PFSK-1 (cell line): ENCODE measurements around the gene RO60.

Experiments
- FOXP2 ChIP-seq: optimal IDR thresholded peaks from 2 replicates; pipeline ENCODE3; 2011; ENCODE audit warnings: borderline replicate concordance, control low read depth, inconsistent platforms; ENCODE audit not compliant: insufficient read depth; ENCODE audit errors: extremely low read length, extremely low read depth
- POLR2AphosphoS5 ChIP-seq: IDR thresholded peaks from 2 replicates; pipeline ENCODE4 v1.6.1; 2012; ENCODE audit warnings: low read depth, mild to moderate bottlenecking, control low read depth, low read length, moderate library complexity
- REST ChIP-seq, 2 experiments: IDR thresholded peaks; 2 replicates each; pipeline versions ENCODE4 v1.6.1 to v1.8.0; 2011 to 2012; ENCODE audit warnings: low read depth in 2 of 2, low read length in 2 of 2, control low read depth in 1 of 2, inconsistent platforms in 1 of 2, mild to moderate bottlenecking in 1 of 2, moderate library complexity in 1 of 2; ENCODE audit not compliant: insufficient read depth in 1 of 2
- SIN3A ChIP-seq: IDR thresholded peaks from 2 replicates; pipeline ENCODE4 v1.6.1; 2012; ENCODE audit warnings: mild to moderate bottlenecking, low read length, moderate library complexity, borderline replicate concordance; ENCODE audit not compliant: insufficient read depth
- TAF1 ChIP-seq: IDR thresholded peaks from 2 replicates; pipeline ENCODE4 v1.6.1; 2012; ENCODE audit warnings: low read length, control low read depth, borderline replicate concordance; ENCODE audit not compliant: insufficient read depth

Gene RO60

GRCh38 chr1:193103759-193104501, 44.5 kb downstream of the RO60 start:
- TF ChIP-seq TAF1 (no peak), FOXP2 (no peak)

DNA sequence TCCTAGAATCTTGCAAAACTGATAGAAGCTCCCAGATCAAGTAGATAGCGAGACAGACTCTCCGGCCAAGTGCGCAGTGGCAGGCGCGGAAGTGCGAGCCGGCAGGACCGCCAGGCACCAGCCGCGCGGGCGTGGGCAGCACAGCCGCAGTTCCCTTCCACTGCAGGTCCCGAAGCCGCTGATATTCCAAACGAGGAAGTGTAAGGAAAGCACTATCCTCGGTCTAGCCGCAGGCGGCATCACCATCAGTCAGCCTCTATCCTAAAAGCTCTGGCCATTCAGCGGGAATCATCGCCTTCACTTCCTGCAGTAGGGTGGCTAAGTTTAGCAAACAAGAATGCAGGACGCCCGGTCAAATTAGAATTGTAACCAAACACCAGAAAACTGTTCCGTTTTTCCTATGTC, 45.1 kb downstream of the RO60 start:
- no peak for TF ChIP-seq REST (IDR thresholded peaks at IDR 0.05; ENCODE audit: insufficient read depth in 1 of 2, low read depth in 2 of 2, low read length in 2 of 2)
- TF ChIP-seq POLR2AphosphoS5, result no peak; the same call in 1 of the 2 replicates
- TF ChIP-seq FOXP2, result no peak
- TF ChIP-seq SIN3A, result no peak
- no peak for TF ChIP-seq TAF1

- peak; percentile 81 for TF ChIP-seq FOXP2
- peak; percentile 77 for TF ChIP-seq POLR2AphosphoS5
- TF ChIP-seq REST (IDR thresholded peaks at IDR 0.05; ENCODE audit: insufficient read depth in 1 of 2, low read depth in 2 of 2, low read length in 2 of 2), result peak in 1 of 2 experiments; percentile 53; a peak in 3 of 4 replicates
- TF ChIP-seq SIN3A, result peak; percentile 13; the same call in 1 of the 2 replicates
- TF ChIP-seq TAF1, result peak; percentile 78
Observed at GRCh38 chr1:193104907-193105820, 45.8 kb downstream of the RO60 start, which contains the start of gene GLRX2. TSS of gene GLRX2 (minus strand) at chr1:193105414. CDS start at chr1:193105382, 32 bp downstream.

- no peak for TF ChIP-seq REST (IDR thresholded peaks at IDR 0.05; ENCODE audit: insufficient read depth in 1 of 2, low read depth in 2 of 2, low read length in 2 of 2)
- TF ChIP-seq FOXP2, result no peak
- TF ChIP-seq POLR2AphosphoS5, result no peak
- no peak for TF ChIP-seq TAF1
- TF ChIP-seq SIN3A, result no peak
Observed at GRCh38 chr1:193105821-193106177, 46.4 kb downstream of the RO60 start.

- no peak for TF ChIP-seq FOXP2
- no peak for TF ChIP-seq SIN3A
- TF ChIP-seq POLR2AphosphoS5, result no peak
- no peak for TF ChIP-seq REST (IDR thresholded peaks at IDR 0.05; ENCODE audit: insufficient read depth in 1 of 2, low read depth in 2 of 2, low read length in 2 of 2)
- no peak for TF ChIP-seq TAF1
Observed at GRCh38 chr1:193108471-193108870, 49.1 kb downstream of the RO60 start.
